Endothelial cell of umbilical vein (primary cell): ENCODE measurements around the gene TMEM186.

Experiments
- MYC ChIP-seq: IDR thresholded peaks from one replicate; pipeline ENCODE4 v1.6.1; 2011; ENCODE audit warnings: mild to moderate bottlenecking, low read depth, low read length
- TF ChIP-seq, protein P1 (sequence below), 2 donors: IDR thresholded peaks; 1 replicate in 1 of 2; 2 replicates in 1 of 2; pipeline ENCODE4 v1.5.1; 2011; ENCODE audit warnings: low read length in 2 of 2, mild to moderate bottlenecking in 2 of 2, moderate library complexity in 2 of 2, control low read depth in 1 of 2, inconsistent platforms in 1 of 2, low read depth in 1 of 2; ENCODE audit not compliant: insufficient read depth in 1 of 2; ENCODE audit errors: extremely low read depth in 1 of 2
- TF ChIP-seq, protein P2 (sequence below): IDR thresholded peaks from 2 replicates; pipeline ENCODE4 v1.6.1; 2011; ENCODE audit not compliant: insufficient read depth, insufficient read length

DNA sequence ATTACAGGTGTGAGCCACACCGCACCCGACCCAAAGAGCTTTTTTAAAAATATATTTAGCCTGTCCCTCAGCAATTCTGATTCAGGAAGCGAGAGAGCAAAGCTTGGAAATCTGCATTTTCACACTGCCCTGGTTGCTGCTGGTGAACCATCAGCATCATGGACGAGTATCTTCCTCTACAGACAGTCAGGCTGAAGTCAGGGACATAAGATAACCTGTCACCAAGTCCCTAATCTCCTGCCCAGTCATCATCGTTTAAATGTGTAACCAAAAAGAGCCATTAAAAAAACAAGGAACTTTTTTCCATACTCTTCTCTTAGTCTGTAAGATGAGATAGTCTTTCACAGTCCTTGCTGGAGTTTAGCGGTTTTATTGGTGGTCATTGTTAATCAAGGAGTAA lies 6.9 kb upstream of the TMEM186 start:
- TF ChIP-seq, protein P1, sequence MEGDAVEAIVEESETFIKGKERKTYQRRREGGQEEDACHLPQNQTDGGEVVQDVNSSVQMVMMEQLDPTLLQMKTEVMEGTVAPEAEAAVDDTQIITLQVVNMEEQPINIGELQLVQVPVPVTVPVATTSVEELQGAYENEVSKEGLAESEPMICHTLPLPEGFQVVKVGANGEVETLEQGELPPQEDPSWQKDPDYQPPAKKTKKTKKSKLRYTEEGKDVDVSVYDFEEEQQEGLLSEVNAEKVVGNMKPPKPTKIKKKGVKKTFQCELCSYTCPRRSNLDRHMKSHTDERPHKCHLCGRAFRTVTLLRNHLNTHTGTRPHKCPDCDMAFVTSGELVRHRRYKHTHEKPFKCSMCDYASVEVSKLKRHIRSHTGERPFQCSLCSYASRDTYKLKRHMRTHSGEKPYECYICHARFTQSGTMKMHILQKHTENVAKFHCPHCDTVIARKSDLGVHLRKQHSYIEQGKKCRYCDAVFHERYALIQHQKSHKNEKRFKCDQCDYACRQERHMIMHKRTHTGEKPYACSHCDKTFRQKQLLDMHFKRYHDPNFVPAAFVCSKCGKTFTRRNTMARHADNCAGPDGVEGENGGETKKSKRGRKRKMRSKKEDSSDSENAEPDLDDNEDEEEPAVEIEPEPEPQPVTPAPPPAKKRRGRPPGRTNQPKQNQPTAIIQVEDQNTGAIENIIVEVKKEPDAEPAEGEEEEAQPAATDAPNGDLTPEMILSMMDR (IDR thresholded peaks at IDR 0.05; ENCODE audit: extremely low read depth in 1 of 2, insufficient read depth in 1 of 2, low read depth in 1 of 2, low read length in 2 of 2) = no peak
- TF ChIP-seq, protein P2, sequence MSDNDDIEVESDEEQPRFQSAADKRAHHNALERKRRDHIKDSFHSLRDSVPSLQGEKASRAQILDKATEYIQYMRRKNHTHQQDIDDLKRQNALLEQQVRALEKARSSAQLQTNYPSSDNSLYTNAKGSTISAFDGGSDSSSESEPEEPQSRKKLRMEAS = no peak
- TF ChIP-seq MYC = no peak
